Measurements from ENCODE around the gene SAP130.

The SAP130 gene

GRCh38 chr2:127929449-127929848 is 98.4 kb downstream of the SAP130 start:
- no peak overlapping the region for H2AFZ ChIP-seq
- H3K27ac ChIP-seq: no peak overlapping the region
- H3K79me2 ChIP-seq: no peaks in the 10 kb centered on the region
- no peak overlapping the region for H3K4me3 ChIP-seq (ENCODE audit: low read depth, low read length)
- no peaks in the 10 kb centered on the region for H3K27me3 ChIP-seq (ENCODE audit: control insufficient read depth, insufficient read depth, low read length)
- H3K4me2 ChIP-seq (ENCODE audit: low read length): no peak overlapping the region
- H3K9ac ChIP-seq: no peak overlapping the region
- H3K36me3 ChIP-seq (ENCODE audit: control insufficient read depth, insufficient read depth, low read length): no peaks in the 10 kb centered on the region
- TF ChIP-seq, protein P1, sequence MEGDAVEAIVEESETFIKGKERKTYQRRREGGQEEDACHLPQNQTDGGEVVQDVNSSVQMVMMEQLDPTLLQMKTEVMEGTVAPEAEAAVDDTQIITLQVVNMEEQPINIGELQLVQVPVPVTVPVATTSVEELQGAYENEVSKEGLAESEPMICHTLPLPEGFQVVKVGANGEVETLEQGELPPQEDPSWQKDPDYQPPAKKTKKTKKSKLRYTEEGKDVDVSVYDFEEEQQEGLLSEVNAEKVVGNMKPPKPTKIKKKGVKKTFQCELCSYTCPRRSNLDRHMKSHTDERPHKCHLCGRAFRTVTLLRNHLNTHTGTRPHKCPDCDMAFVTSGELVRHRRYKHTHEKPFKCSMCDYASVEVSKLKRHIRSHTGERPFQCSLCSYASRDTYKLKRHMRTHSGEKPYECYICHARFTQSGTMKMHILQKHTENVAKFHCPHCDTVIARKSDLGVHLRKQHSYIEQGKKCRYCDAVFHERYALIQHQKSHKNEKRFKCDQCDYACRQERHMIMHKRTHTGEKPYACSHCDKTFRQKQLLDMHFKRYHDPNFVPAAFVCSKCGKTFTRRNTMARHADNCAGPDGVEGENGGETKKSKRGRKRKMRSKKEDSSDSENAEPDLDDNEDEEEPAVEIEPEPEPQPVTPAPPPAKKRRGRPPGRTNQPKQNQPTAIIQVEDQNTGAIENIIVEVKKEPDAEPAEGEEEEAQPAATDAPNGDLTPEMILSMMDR (IDR thresholded peaks at IDR 0.05): no peak
- H3K4me1 ChIP-seq: no peaks in the 10 kb centered on the region
- no peaks in the 10 kb centered on the region for H3K9me3 ChIP-seq (ENCODE audit: control insufficient read depth, low read length)

GRCh38 chr2:127927384-127927783 is 100.5 kb downstream of the SAP130 start:
- H3K27ac ChIP-seq: no peak overlapping the region
- H3K4me1 ChIP-seq: no peaks in the 10 kb centered on the region
- H3K9me3 ChIP-seq (ENCODE audit: control insufficient read depth, low read length): no peaks in the 10 kb centered on the region
- no peak overlapping the region for H3K4me2 ChIP-seq (ENCODE audit: low read length)
- H3K36me3 ChIP-seq (ENCODE audit: control insufficient read depth, insufficient read depth, low read length): no peaks in the 10 kb centered on the region
- no peak overlapping the region for H3K4me3 ChIP-seq (ENCODE audit: low read depth, low read length)
- H3K27me3 ChIP-seq (ENCODE audit: control insufficient read depth, insufficient read depth, low read length): no peaks in the 10 kb centered on the region
- no peaks in the 10 kb centered on the region for H3K79me2 ChIP-seq
- TF ChIP-seq, protein P1 (IDR thresholded peaks at IDR 0.05): no peak
- no peak overlapping the region for H3K9ac ChIP-seq
- no peak overlapping the region for H2AFZ ChIP-seq

GRCh38 chr2:127917916-127918315 is 109.9 kb downstream of the SAP130 start:
- Histone ChIP-seq H3K9me3 (ENCODE audit: control insufficient read depth, low read length) (no peaks in the 10 kb centered on the region), H3K4me1 (no peaks in the 10 kb centered on the region), H3K9ac (no peak overlapping the region), H3K79me2 (no peaks in the 10 kb centered on the region), H3K36me3 (ENCODE audit: control insufficient read depth, insufficient read depth, low read length) (no peaks in the 10 kb centered on the region), H3K4me3 (ENCODE audit: low read depth, low read length) (no peak overlapping the region), H2AFZ (no peak overlapping the region), H3K27ac (no peak overlapping the region), H3K4me2 (ENCODE audit: low read length) (no peak overlapping the region), H3K27me3 (ENCODE audit: control insufficient read depth, insufficient read depth, low read length) (no peaks in the 10 kb centered on the region)
- TF ChIP-seq, protein P1 (IDR thresholded peaks at IDR 0.05): no peak

DNA sequence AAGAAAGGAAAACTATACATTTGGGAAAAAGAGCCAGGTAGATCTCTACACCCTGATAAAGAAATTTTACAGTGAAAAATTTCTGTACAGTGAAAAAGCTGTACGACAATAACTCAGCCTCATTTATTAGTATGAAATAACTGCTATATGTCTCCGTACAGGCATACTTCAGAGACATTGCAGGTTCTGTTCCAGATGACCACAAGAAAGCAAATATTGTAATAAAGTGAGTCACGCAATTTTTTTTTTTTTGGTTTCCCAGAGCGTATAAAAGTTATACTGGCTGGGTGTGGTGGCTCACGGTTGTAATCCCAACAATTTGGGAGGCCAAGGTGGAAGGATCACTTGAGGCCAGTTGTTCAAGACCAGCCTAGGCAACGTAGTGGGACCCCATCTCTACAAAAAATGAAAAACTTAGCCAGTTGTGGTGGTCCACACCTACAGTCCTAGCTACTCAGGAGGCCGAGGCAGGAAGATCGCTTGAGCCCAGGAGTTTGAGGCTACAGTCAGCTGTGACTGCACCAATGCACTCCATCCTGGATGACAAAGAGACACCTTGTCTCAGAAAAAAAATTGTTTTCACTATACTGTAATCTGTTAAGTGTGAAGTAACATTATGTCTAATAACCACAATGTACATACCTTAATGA is 113.9 kb downstream of the SAP130 start:
- H3K9ac ChIP-seq: no peak overlapping the region

More for the DNA sequence above, 113.9 kb downstream of the SAP130 start:
- Histone ChIP-seq H3K79me2 (no peaks in the 10 kb centered on the region), H2AFZ (no peak overlapping the region), H3K4me2 (ENCODE audit: low read length) (no peak overlapping the region), H3K36me3 (ENCODE audit: control insufficient read depth, insufficient read depth, low read length) (no peaks in the 10 kb centered on the region), H3K27ac (no peak overlapping the region), H3K9me3 (ENCODE audit: control insufficient read depth, low read length) (no peaks in the 10 kb centered on the region), H3K27me3 (ENCODE audit: control insufficient read depth, insufficient read depth, low read length) (no peaks in the 10 kb centered on the region), H3K4me1 (no peaks in the 10 kb centered on the region), H3K4me3 (ENCODE audit: low read depth, low read length) (no peak overlapping the region)
- TF ChIP-seq, protein P1 (IDR thresholded peaks at IDR 0.05): no peak

Measured in parathyroid adenoma (tissue), 2 donors.